ELF-1 (cell line): ENCODE data around the gene SUPT3H.

ENCODE experiments used
- DNase-seq: peaks from one replicate; pipeline ENCODE4 v3.0.0-alpha.2; 2016; ENCODE audit warnings: low read depth, low spot score

SUPT3H gene

GRCh38 chr6:45388328-45388727 is 10.6 kb upstream of the SUPT3H start:
- DNase-seq = no peak

GRCh38 chr6:45387236-45387635 is 9.5 kb upstream of the SUPT3H start:
- DNase-seq = no peak

- DNase-seq = no peak
Observed at GRCh38 chr6:45386501-45386900, 8.8 kb upstream of the SUPT3H start.

DNA sequence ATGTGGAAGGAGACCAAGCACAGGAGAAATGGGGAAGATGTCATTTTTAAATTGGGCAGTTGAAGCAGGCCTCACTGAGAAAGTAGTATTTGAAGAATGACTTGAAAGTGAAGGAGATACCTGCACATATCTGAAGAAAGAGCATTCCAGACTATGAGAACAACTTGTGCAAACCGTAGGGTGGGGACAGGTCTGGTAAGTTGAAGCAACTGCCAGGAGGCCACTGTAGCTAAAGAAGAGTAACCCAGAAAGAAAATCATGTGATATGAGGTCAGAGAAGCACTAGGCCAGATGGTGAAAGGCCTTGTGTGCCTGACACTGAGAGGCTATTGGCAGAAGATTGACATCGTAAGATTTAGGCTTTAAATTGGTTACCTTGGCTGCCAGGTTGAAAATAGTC is 4.7 kb upstream of the SUPT3H start:
- no peak for DNase-seq

DNA sequence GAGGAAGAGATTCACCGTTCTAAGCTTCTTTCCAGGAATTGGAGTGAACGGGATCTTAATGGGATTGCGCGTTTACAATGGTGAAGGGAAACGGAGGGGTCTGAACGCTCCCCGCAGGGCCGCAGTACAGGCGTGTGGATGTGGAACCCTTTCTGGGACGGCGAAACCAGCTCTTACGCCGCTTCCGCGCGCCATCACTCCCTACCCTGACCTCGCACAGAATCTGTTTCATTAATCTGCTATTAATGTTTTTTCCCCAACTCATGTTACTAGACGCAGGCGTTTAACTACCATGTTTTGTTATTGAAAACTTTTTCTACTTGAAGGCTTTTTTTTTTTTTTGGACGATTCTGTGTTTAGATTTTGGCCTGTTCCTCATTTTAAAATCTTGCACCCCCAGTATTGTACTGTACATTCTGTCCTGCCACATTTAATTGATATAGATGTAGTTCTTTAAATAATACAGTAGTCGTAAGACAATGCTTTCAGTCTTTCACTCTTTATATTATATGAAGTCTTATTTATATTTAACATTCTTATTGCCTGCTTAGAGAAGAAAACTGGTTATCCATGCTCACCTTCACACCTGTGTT is 696 bp upstream of the SUPT3H start:
- DNase-seq = no peak

DNA sequence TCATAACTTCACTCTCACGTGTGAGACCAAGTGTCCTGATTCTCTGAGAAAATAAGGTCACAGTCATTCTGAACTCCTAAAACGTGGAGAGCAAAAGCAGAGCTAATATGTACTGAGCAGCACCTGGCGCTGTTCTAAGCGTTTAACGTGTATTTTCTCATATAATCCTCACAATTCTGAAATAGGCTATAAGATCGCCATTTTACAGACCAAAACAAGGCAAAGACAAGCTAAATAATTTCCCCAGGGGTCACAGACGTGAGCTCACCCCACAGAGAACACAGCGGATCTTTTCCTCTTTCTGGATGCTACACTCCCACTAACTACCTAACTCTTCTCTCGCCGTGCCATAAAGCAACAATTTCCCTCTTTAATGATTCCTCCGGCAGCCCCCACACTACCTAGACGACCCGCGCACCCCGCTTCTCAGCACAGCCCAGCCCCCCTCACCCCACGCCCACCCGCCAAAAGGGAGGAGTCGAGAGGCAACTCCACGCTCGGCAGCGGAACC is 636 bp downstream of the SUPT3H start:
- DNase-seq = no peak

DNA sequence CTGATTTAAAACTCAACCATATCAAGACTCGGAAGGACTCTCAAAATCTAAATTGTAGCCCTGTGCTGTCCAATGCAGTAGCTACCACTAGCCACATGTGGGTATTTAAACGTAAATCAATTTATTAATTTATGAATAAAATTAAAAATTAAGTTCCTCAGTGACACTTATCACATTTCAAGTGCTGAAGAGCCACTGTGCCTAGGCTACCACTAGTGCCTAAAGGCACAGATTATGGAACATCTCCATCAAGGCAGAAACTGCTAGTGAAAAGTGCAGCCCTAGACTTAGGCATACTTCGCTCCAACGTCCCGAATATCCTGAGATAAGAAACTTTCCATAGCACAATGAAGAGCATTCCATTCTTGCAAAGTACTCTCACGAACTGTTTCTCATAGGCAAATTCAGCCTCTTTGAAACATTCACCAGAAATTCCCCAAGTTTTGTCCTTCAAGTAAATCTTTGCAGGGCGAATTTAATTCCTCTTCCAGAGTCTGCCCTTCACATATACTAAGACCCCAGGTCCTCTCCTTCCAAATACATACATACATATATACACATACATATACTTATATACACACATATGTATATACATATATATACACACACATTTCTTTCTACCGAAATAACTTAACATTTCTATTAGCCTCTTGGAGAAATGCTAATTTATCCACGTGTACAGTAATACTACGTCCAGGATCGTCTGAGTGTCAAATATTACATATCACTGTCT is 1.3 kb downstream of the SUPT3H start:
- no peak for DNase-seq

DNA sequence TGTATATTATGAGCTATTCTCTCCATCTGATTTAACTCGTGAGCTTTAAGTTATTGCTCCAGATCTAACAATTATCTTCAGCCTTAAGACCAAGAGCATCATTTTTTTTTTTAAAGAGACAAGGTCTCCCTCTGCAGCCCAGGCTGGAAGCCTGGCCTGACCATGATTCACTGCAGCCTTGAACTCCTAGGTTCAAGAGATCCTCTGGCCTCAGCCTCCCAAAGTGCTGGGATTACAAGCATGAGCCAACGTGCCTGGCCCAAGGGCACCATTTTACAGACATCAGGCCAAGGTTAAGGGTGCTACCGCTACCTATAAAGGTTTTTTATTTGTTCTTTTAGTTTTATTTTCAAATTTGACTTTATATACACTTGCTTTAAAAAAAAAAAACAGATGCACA is 2.3 kb downstream of the SUPT3H start:
- no peak for DNase-seq

DNA sequence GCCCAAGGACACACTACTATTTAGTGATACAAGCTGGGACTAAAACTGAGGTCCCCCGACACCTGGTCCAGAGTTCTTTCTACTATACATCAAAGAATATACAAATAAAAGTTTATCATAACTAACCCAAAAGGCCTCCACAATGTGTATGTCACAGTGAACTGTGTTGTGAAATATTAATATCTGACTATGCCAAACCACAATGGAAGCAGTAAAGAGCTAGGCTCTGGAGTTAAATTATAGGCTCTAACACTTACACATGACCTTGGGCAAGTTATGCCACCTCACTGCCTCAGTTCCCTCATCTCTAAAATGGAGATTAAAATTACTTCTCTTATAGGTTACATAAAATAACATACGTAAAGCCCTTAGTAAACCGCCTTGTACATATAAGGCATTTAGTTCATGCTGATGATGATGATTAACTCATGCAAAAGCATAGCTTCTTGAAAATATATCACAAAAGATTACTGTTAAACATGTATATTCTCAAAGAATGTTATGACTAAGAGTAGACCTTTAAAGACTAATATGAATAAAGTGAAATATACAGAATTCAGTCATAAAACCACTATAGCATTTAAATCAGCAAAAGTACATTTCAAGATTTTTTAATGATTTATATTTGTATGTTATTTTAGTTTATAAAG is 5.7 kb downstream of the SUPT3H start:
- DNase-seq = no peak

GRCh38 chr6:45369870-45370269 is 7.9 kb downstream of the SUPT3H start:
- DNase-seq = no peak

DNA sequence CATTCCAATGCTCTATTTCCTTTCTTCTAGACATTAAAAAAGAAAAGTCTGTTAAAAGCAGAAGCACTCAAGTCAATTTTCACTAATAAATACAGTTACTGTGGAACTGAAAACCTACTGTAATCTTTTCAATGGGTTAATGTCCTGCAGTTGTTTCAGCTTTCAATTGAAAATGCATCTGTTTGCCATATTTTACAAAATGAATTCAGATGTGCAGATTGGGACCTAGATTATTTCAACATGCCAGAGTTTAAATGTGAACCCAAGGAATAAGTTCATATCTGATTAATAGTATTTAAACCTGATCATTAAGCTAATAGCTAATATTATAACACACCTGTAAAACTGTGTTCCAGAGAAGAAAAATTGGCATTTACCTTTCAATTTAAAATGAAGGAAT is 9.7 kb downstream of the SUPT3H start:
- no peak for DNase-seq

DNA sequence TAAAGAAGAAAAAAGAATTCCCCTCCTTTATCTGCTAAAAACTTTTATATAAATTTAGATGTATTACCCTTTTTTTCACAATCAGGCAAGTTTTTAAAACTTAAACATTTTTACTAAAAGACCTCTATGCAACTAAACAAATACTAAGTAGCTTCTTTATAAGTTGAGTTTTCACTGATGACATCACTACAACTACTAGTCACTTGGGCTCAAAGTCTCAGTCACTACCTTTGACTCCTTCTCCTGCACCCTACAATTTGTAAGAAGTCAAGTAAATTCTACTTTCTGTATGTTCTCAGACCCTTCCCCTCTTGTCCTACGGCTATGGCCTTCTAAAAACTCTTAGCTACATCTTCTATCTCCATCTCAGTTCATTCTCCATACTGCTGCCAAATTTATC is 11.2 kb downstream of the SUPT3H start:
- no peak for DNase-seq

- DNase-seq = no peak
Observed at GRCh38 chr6:45365036-45365435, 12.7 kb downstream of the SUPT3H start.

- DNase-seq = no peak
Observed at GRCh38 chr6:45364466-45364865, 13.3 kb downstream of the SUPT3H start.

DNA sequence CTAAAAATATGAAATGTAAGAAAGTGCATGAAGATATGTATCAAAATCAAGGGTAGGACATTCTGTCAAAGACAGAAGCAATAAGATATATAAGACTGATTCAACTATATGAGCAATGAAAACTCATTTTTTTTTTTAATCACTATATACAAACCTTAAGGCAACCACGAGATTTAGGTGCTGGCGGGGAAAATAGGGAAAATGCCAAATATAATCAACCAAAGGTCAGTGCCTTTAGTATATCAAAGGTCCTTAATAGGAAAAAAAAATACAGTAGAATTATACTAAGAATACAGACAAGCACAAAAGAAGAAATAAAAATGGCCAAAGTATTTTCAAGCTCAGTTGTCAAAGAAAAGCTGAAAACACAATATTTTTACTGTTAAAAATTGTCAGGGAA is 24.1 kb downstream of the SUPT3H start:
- DNase-seq = no peak

- no peak for DNase-seq
Observed at GRCh38 chr6:45351667-45352066, 26.1 kb downstream of the SUPT3H start.

DNA sequence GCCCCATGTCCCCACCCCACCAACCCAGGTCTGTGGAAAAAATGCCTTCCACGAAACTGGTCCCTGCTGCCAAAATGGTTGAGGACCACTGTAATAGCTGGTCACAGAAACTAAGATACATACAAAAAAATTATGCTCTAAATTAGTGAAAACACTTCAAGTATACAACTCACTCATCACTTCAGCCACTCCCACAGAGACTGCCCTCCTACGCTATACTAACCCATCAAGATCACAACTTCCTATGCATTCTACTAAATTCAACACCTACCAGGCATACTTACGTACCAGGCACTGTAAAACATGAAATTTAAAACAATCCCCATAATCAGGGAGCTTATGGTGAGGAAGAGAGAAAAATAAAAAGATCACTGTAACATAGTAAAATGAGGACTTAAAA is 26.7 kb downstream of the SUPT3H start:
- DNase-seq = no peak

- DNase-seq = no peak
Observed at GRCh38 chr6:45350186-45350710, 27.5 kb downstream of the SUPT3H start.

DNA sequence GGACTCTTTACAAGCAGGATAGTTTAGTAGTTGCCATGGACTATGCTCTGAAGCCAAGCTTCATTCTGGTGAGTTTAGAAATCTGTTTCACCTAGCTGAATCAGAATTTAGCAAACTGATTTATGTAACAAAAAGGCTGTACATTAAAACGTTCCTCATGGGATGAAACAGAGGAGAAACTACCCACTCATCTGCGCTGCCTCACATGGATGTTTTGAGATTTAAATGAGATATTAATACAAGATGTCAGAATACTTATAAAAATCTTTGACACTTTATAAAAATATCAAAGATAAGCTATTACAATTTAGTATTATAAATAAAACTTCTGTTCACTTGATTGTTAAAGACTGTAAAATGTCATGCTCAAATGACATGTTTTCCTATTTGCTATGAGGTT is 32.8 kb downstream of the SUPT3H start:
- no peak for DNase-seq

DNA sequence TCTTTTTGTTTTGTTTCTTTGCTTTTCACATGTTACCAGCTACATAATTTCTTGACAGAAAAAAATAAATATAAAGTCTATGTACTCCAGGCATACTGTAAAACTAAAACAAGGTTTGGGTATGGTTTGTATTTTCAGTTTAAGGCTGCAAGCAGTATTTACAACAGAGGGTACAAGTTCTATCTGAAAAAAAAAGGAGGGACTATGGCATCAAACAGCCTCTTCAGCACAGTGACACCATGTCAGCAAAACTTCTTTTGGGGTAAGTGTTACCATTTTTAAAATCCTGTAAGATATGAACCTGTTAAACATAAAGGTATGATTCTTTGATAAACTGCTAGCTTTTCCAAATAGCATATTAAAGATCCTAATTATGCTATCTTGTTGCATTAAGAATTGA is 49.2 kb downstream of the SUPT3H start:
- DNase-seq = no peak

- no peak for DNase-seq
Observed at GRCh38 chr6:45327956-45328522, 49.7 kb downstream of the SUPT3H start, which contains the start of gene RUNX2. TSS of gene RUNX2 (plus strand) at chr6:45328330. CDS start at chr6:45328727, 397 bp downstream.

- DNase-seq = no peak
Observed at GRCh38 chr6:45326698-45327417, 50.9 kb downstream of the SUPT3H start.
